ENCODE results near the gene HNRNPH1.

The HNRNPH1 gene

DNA sequence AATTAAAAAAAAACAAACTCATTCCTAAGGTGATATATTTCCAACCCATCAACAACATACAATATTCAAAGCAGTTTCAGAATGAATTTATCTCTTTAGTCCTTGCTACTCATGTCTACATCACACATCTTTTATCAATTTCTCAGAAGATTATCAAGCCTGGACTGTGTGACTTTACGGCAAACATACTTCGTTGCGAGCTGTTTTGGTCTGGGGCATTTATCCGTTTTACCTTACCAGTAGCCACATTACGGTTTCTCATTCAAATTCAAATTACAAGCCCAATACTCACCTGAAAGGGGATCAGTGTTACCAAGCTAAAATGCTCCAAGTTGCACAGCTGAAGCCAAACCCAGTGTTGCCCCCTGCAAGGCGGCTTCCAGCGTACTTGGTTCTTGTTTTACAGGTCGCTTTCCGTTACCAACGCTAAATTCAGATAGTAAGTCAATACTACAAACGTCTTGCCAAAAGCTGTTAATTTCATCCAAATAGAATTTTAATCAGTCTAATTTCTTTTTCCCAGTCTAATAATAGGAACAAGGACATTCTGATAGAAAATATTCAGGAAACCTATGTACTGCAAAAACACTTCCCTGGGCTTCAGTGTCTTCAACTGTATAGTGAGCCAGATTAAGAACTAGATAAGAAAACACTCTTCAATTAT, 1.8 kb downstream of the HNRNPH1 start:
- DNase-seq (ENCODE audit: low read depth in 2 of 2), result no peak

DNA sequence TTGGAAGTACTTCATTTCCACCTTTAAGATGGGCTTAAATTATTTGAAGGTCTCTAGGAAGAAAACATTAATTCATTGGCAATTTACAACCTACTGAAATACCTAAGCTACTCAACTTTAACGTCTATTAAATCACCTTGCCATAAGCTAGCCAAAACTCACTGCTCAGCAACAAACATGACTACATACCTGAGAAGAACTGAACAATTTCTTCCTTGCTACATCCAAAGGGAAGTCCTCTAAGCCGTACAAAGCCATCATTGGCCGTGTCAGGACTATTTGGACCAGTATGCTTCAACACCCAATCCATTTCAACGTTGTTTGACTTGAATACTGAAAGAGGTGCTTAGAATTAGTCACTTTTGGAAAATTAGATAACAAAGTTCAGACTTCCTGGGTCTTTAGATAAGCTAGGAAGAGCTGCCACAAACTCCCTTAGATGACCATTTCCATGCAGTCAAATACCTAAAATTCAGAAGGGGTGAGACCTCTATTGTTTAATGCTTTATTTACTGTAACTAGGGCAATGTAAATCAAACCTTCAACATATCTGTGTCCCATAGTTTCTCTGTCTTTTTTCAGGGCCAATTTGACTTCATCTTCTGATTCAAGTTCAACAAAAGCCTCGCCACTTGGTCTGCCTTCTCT, 2.6 kb downstream of the HNRNPH1 start:
- no peak for DNase-seq (ENCODE audit: low read depth in 2 of 2)

- DNase-seq (ENCODE audit: low read depth in 2 of 2), result no peak
These were observed 3.2 kb downstream of the HNRNPH1 start for GRCh38 chr5:179620293-179620692.

DNA sequence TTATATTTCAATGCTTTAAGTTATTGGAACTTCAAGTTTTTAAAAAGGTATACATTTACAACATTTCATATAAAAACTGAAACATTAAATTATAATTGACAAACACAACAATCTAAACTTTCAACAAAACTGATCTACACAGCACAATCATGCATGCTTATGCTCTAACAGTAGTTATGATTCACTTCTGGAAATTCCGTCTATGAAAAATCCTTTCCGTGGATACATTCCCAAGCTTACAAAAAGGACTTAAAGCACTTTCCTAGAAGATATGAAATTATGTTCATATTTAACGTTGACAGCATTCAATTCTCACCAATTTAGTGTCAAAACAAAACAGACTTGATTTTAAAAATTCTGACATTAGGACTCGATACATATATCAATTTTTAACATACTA, 3.7 kb downstream of the HNRNPH1 start:
- no peak for DNase-seq (ENCODE audit: low read depth in 2 of 2)

DNA sequence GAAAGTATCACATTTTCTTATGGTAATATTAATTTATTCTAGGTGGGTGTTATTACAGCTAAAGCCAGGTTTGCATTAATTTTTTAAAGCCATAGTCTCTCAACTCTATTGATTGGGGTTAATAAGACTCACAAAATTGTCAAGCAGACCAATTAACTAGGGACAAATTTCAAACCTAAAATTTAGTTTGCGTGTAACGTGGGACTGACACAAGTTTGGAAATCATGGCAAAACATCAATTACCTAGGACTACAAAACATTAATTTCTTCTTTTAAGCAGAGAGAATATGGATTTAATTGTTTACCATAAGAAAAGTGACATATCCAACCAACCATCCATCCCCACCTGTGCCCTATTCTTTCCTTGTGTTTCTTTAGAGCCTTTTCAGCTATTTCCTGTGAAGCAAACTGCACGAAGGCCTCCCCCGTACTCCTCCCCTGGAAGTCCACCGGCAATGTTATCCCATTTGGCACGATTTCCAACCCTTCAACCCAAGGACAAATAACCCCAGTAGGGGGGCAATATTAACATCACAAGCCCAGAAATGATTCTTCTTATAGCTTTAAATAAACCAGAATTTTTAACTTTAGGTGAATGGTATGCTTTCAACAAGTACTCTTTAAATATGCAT, 4.4 kb downstream of the HNRNPH1 start:
- DNase-seq (ENCODE audit: low read depth in 2 of 2), result no peak

- DNase-seq (ENCODE audit: low read depth in 2 of 2), result no peak
These were observed 5.5 kb downstream of the HNRNPH1 start for GRCh38 chr5:179617930-179618329.

- no peak for DNase-seq (ENCODE audit: low read depth in 2 of 2)
These were observed 7.4 kb downstream of the HNRNPH1 start for GRCh38 chr5:179616002-179616594.

GRCh38 chr5:179615203-179615602, 8.3 kb downstream of the HNRNPH1 start:
- DNase-seq (ENCODE audit: low read depth in 2 of 2), result no peak

GRCh38 chr5:179614745-179615144, 8.7 kb downstream of the HNRNPH1 start:
- no peak for DNase-seq (ENCODE audit: low read depth in 2 of 2)

DNA sequence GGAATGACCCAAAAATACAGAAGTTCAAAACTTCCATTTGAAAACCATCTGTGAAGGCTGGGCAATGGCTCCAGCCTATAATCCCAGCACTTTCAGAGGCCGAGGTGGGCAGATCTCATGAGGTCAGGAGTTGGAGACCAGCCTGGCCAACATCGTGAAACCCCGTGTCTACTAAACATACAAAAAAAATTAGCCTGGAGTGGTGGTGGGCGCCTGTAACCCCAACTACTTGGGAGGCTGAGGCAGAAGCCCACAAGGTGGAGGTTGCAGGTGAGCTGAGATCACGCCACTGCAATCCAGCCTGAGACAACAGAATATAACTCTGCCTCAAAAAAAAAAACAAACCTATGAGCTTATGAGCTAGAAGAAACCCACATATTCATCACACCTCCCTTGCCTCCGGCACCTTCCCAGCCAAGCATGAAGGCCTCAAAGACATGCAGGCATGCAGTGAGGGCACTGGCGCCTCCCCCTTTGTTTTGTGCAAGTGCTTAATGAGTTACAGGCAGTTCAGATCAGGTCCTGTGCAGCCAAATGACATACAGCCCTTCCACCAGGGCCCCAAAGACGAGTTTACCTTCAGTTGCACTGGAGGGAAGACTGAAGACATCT, 9.9 kb downstream of the HNRNPH1 start:
- DNase-seq (ENCODE audit: low read depth in 2 of 2), result no peak

DNA sequence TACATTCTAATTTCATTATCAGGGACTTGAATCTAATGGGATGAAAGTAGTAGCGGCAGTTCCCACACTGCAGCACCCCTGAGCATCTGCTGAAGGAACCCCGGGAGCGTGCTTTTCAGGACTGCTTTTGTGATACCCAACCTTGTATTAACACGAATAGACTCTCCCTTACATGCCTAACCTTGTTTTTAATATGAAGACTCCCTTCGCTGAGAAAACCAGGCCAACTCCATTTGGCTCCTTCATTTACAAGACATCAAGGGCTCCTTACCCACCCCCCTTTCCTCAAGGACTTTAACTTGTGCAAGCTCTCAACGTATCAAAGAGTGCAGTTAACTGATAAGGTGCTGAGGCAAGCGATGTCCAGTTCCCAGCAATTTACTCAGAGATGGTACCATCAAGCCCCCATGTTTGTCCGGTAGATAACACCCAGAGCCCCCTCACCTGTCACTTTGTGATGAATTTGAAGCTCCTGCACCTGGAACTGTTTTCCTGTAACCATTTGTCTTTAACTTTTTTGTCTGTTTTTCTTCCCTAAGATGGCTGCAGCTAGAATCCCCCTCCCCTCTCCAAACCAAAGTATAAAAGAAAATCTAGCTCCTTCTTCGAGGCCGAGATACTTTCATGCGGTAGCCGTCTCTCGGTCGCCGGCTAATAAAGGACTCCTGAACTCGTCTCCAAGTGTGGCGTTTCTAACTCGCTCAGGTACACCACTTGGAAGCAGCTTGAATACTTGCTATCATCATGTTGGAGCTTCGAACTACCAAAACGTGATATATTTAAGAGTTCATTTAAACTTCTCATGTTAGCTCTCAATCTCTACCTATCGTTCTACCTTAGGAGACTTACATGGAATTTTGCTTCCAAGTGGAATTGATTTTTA, 10.7 kb downstream of the HNRNPH1 start:
- no peak for DNase-seq (ENCODE audit: low read depth in 2 of 2)

DNA sequence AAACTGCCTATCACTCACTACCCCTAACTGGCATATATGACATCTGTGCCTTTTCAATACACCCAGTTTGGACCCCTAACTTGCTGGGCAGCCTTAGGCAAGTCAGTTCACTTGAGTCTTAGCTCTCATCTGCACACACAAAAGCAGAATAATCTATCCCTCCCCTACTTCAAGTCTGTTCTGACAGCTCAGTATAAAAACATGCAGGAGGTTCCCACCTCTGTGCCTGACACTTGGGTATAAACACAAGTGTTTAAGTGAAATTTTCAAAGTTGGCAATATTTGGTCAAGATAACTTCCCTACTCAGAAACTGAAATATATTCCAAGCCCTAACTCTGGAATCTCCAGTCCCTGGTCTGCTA, 12.6 kb downstream of the HNRNPH1 start:
- DNase-seq (ENCODE audit: low read depth in 2 of 2), result no peak

DNA sequence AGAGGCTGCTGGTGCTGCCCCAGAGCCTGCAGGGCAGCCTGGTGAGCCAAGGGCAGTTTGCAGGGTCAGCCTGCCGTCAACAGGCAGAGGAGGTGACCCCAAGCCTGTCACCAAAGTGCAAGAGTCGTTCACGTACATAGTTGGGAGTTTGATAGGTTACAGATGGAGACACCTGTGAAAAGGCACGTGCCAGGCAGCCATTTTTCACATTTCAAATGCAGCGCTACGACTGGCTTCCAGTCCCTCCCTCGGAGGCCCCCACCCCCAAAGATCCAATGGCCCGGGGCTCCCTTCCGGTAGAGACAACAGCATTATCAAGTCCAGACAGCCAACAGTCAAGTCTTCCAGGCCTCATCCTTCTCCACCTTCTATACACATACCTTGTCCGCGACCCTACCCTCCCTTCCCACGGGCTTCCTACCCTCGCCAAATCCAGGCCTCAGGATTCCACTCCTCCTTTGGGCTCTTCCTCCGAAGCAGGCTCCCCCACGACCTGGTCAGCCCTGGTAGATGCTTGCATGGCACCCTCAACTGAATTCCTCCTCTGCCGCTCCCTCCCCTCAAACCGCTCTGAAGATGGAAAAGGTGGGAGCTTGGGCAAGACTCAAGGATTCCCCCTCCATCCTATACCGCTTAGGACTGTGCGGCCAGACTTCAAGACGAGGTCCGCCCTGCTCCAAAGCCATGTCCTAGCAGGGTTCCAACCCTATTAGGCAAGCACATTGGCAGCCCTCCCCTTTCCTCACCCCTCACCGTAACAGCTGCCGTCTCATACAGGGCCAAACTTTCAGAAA, 13.2 kb downstream of the HNRNPH1 start:
- DNase-seq (ENCODE audit: low read depth in 2 of 2), result no peak

DNA sequence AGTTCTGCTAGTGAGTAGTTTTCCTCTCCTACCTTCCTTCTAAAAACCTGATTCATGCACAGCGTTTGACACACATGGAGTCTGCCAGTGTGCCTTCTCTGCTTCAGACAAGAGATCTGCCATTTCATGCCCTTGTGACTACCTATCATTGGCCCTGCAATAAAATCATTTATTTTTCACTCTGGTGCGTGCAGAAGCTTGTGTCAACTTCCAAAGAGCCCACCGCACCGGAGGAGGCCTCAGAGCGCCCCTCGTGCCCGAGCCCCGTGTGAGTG, 13.7 kb downstream of the HNRNPH1 start:
- DNase-seq (ENCODE audit: low read depth in 2 of 2), result no peak

GRCh38 chr5:179608131-179608581, 15.3 kb downstream of the HNRNPH1 start:
- no peak for DNase-seq (ENCODE audit: low read depth in 2 of 2)

- no peak for DNase-seq (ENCODE audit: low read depth in 2 of 2)
These were observed 16.1 kb downstream of the HNRNPH1 start for GRCh38 chr5:179607160-179607931.

DNA sequence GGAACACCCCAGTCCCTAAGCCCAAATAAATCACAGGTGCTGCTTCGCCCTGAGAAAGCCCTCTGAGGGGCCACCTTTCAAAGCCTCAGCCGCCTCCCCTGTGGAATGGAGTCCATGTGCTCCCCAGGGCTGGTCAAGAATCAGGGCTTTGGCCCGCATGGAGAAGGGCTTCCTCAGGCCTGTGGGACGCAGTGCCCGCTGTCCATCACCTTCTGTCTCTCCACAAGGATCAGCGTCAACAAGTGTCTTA, 16.6 kb downstream of the HNRNPH1 start:
- no peak for DNase-seq (ENCODE audit: low read depth in 2 of 2)

- no peak for DNase-seq (ENCODE audit: low read depth in 2 of 2)
These were observed 17.2 kb downstream of the HNRNPH1 start for GRCh38 chr5:179606071-179606909.

GRCh38 chr5:179605026-179605833, 18.2 kb downstream of the HNRNPH1 start:
- DNase-seq (ENCODE audit: low read depth in 2 of 2), result no peak

All from fibroblast of skin of left quadriceps (primary cell).